Parathyroid adenoma (tissue), 2 donors: ENCODE measurements around the gene DUOXA2.

Experiments used
- H2AFZ ChIP-seq: fragments of 300-600 bp; sonication (generic); one replicate; pipeline ENCODE4 v1.7.0; 2017; ENCODE audit warnings: antibody characterized with exemption, mild to moderate bottlenecking
- H3K27ac ChIP-seq: fragments of 300-600 bp; sonication (generic); one replicate; pipeline ENCODE4 v1.7.0; 2017
- H3K27me3 ChIP-seq: fragments of 300-600 bp; sonication (generic); one replicate; pipeline ENCODE4 v1.7.0; 2017; ENCODE audit warnings: low read length; ENCODE audit not compliant: control insufficient read depth, insufficient read depth
- H3K36me3 ChIP-seq: fragments of 300-600 bp; sonication (generic); one replicate; pipeline ENCODE4 v1.7.0; 2017; ENCODE audit warnings: low read length; ENCODE audit not compliant: control insufficient read depth, insufficient read depth
- H3K4me1 ChIP-seq: fragments of 300-600 bp; sonication (generic); one replicate; pipeline ENCODE4 v1.7.0; 2017; ENCODE audit warnings: control low read depth
- H3K4me2 ChIP-seq: fragments of 300-600 bp; sonication (generic); one replicate; pipeline ENCODE4 v1.7.0; 2017; ENCODE audit warnings: low read length
- H3K4me3 ChIP-seq: fragments of 300-600 bp; sonication (generic); one replicate; pipeline ENCODE4 v1.7.0; 2017; ENCODE audit warnings: low read depth, low read length
- H3K79me2 ChIP-seq: fragments of 300-600 bp; sonication (generic); one replicate; pipeline ENCODE4 v1.7.0; 2017; ENCODE audit warnings: control low read depth
- H3K9ac ChIP-seq: fragments of 300-600 bp; sonication (generic); one replicate; pipeline ENCODE4 v1.7.0; 2017; ENCODE audit warnings: mild to moderate bottlenecking
- H3K9me3 ChIP-seq: fragments of 300-600 bp; sonication (generic); one replicate; pipeline ENCODE4 v1.7.0; 2017; ENCODE audit warnings: low read length; ENCODE audit not compliant: control insufficient read depth
- CTCF ChIP-seq: fragments of 300-600 bp; sonication (generic); IDR thresholded peaks from one replicate; pipeline ENCODE4 v1.7.0; 2017; ENCODE audit warnings: antibody characterized with exemption, mild to moderate bottlenecking
- donor health status: primary hyperparathyroidism.

DUOXA2 gene

GRCh38 chr15:45106002-45106790 is 7.9 kb upstream of the DUOXA2 start:
- Histone ChIP-seq H3K9me3 (no peaks in the 10 kb centered on the region), H3K27ac (no peak overlapping the region), H3K4me2 (no peak overlapping the region), H3K79me2 (no peaks in the 10 kb centered on the region), H3K4me3 (no peak overlapping the region), H3K4me1 (no peaks in the 10 kb centered on the region), H2AFZ (no peak overlapping the region), H3K9ac (no peak overlapping the region), H3K36me3 (no peaks in the 10 kb centered on the region), H3K27me3 (no peaks in the 10 kb centered on the region)
- no peak for TF ChIP-seq CTCF

DNA sequence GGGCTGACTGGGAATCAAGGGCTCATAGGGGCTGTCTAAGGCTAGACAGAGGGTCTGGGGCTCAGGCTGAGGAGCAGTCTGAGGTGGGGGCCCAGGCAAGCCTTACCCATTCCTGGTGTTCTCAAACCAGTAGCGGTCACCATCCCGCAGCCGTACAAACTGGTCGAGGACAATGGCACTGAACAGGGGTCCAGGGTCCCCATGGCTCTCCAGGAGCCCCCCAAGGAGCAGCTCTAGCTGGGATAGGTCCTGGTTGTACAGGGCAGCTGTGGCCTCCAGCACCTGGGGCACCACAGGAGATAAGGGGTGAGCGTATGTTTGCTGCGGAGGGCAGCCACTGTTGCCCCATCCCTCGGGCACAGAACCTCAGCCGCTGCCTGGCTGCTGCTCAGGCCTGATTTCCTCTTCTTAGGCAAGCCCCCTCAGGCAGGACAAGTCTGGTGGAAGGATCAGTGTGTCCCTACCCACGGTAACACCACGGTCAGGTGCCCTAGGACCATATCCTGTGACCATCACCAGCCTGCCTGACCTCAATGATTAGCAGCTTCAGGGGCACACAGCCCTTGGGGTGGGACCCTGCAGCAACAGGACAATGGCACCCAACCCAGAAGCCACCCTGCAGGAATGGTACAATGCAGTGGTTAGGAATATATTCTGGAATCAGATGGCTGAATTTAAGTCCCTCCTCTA is 6.0 kb upstream of the DUOXA2 start:
- Histone ChIP-seq H3K27ac (no peak overlapping the region), H3K4me1 (no peaks in the 10 kb centered on the region), H2AFZ (no peak overlapping the region), H3K4me3 (no peak overlapping the region), H3K4me2 (no peak overlapping the region), H3K36me3 (no peaks in the 10 kb centered on the region), H3K9ac (no peak overlapping the region), H3K9me3 (no peaks in the 10 kb centered on the region), H3K27me3 (no peaks in the 10 kb centered on the region), H3K79me2 (no peaks in the 10 kb centered on the region)
- no peak for TF ChIP-seq CTCF

DNA sequence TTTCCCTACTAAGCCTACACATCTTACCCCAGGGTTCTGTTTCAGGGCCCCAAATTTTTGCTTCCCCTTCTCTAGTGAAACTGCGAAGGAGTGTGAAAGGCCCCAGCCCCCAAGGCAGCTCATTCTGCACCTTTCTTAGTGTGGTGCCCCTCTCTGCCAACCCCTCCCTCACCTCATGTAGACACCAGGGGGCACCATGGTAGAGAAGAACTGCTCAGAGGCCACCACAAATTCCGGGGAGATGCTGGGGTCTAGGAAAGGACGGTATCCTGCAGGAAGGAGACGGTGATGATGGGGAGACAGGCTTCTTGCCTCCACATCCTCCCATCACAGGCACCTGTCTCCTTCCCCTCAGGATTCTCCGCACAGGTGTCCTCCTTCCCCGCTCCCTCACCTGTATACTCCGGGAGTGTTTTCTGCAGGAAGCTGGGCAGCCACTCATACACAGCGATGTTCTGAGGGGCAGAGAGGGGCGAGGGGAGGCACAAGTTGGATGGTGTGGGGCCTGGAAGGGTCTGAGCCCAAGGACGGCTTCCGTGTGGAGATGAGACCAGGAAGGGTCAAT is 3.8 kb upstream of the DUOXA2 start:
- H3K4me3 ChIP-seq, result no peak overlapping the region
- no peak overlapping the region for H3K9ac ChIP-seq
- no peaks in the 10 kb centered on the region for H3K36me3 ChIP-seq
- no peaks in the 10 kb centered on the region for H3K4me1 ChIP-seq
- no peak overlapping the region for H3K27ac ChIP-seq
- H3K79me2 ChIP-seq, result no peaks in the 10 kb centered on the region
- no peaks in the 10 kb centered on the region for H3K9me3 ChIP-seq
- TF ChIP-seq CTCF, result no peak
- H3K4me2 ChIP-seq, result no peak overlapping the region
- H2AFZ ChIP-seq, result no peak overlapping the region
- H3K27me3 ChIP-seq, result no peaks in the 10 kb centered on the region

DNA sequence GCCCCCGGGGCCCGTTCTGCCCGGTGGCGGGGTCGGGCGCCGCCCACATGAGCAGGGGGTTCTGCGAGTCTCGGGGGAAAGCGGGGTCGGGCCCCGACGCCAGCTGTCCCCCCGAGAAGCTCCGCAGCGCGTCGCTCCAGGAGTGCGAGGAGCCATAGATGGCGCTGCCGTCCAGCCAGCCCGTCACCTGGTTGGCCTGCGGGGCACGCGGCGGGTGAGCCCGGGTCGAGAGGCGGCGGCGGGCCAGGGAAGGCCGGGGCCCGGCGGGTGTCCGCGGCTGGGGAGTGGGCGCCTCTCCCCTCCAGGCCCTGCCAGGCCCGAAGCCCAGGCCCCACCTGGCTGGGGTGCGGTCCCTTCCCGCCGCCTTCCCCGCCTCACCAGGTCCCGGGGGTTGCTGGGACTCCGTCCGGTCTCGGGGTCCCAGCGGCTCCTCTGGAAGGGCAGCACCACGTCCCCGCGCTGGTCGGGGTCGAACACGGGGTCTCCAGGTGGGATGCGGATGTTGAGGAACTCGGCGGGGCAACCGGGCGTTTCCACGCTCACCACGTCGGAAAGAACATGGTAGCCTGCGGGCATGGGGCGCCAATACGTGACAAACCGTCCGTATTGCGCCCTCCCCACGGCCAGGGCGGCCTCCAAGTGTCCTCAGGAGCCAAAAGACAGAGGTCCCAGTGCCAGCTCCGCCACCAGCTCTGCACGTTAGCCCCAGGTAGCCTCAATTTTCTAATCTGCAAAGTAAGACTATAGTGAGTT is 2.6 kb upstream of the DUOXA2 start:
- no peak for TF ChIP-seq CTCF
- Histone ChIP-seq H3K4me2 (no peak overlapping the region), H2AFZ (no peak overlapping the region), H3K4me1 (no peaks in the 10 kb centered on the region), H3K9ac (no peak overlapping the region), H3K4me3 (no peak overlapping the region), H3K27ac (no peak overlapping the region), H3K79me2 (no peaks in the 10 kb centered on the region), H3K9me3 (no peaks in the 10 kb centered on the region), H3K36me3 (no peaks in the 10 kb centered on the region), H3K27me3 (no peaks in the 10 kb centered on the region)
